A673 (cell line): ENCODE measurements around the gene FFAR1. TPM values are rescaled to one million over a fixed set of nuclear protein-coding genes. Genes with fewer than 3 reads are reported as not detected.

Experiments used
- BruUV-seq: library from RNA; stranded (reverse); fragments of 400-500 nt; replicated peaks from 2 replicates; lab custom pipeline; 2021; lab: Mats Ljungman, UMichigan
- CTCF ChIA-PET: fragments of 300-600 bp; sonication (Branson Sonifier 250); formaldehyde crosslinking; loops from one replicate; lab custom pipeline; 2022; ENCODE audit warnings: antibody characterized with exemption; lab: Charles Lee
- POLR2A ChIA-PET: fragments of 300-600 bp; sonication (Branson Sonifier 250); formaldehyde crosslinking; loops from one replicate; lab custom pipeline; 2022; ENCODE audit warnings: antibody characterized with exemption; ENCODE audit not compliant: low non-redundant PET; lab: Charles Lee
- DNase-seq: peaks from one replicate; pipeline ENCODE4 v3.0.0-alpha.2; 2015; ENCODE audit warnings: low spot score
- H3K27ac ChIP-seq: fragments of 200-600 bp; sonication (generic); 2 replicates; pipeline ENCODE4 v1.5.1; 2016; ENCODE audit warnings: mixed run types, low read depth, mild to moderate bottlenecking, mixed read lengths, antibody characterized with exemption, low read length; ENCODE audit not compliant: poor library complexity, severe bottlenecking
- H3K27me3 ChIP-seq: fragments of 200-600 bp; sonication (generic); replicated peaks from 2 replicates; pipeline ENCODE4 v1.6.1; 2017; ENCODE audit warnings: mixed run types, low read depth, mild to moderate bottlenecking, mixed read lengths, antibody characterized with exemption, low read length; ENCODE audit not compliant: insufficient read depth, poor library complexity
- H3K36me3 ChIP-seq: fragments of 200-600 bp; sonication (generic); 2 replicates; pipeline ENCODE4 v1.6.1; 2016; ENCODE audit warnings: mixed run types, mild to moderate bottlenecking, mixed read lengths, antibody characterized with exemption, low read length; ENCODE audit not compliant: insufficient read depth, poor library complexity, severe bottlenecking
- H3K4me1 ChIP-seq: fragments of 200-600 bp; sonication (generic); 2 replicates; pipeline ENCODE4 v1.6.1; 2017; ENCODE audit warnings: mixed run types, mild to moderate bottlenecking, mixed read lengths, antibody characterized with exemption, low read length; ENCODE audit not compliant: insufficient read depth, poor library complexity, severe bottlenecking
- H3K4me3 ChIP-seq: fragments of 200-600 bp; sonication (generic); 2 replicates; pipeline ENCODE4 v1.5.1; 2016; ENCODE audit warnings: low read depth, mixed run types, mild to moderate bottlenecking, mixed read lengths, low read length; ENCODE audit not compliant: poor library complexity, severe bottlenecking
- H3K9me3 ChIP-seq: fragments of 200-600 bp; sonication (generic); 2 replicates; pipeline ENCODE4 v1.6.1; 2016; ENCODE audit warnings: mixed run types, low read depth, mild to moderate bottlenecking, mixed read lengths, antibody characterized with exemption, low read length; ENCODE audit not compliant: poor library complexity, severe bottlenecking
- CTCF ChIP-seq: fragments of 300-800, 200-600 bp; sonication (generic); conservative IDR thresholded peaks from 2 replicates; pipeline ENCODE4 v1.5.1; 2017; ENCODE audit warnings: low read depth, mild to moderate bottlenecking, antibody characterized with exemption, low read length, moderate library complexity, mixed read lengths
- EZH2 ChIP-seq: fragments of 200-600 bp; sonication (generic); IDR thresholded peaks from 2 replicates; pipeline ENCODE4 v1.6.1; 2017; ENCODE audit warnings: borderline replicate concordance, low read depth, mild to moderate bottlenecking, mixed read lengths, antibody characterized with exemption, low read length; ENCODE audit not compliant: poor library complexity, severe bottlenecking
- intact Hi-C: fragments of 100-400 bp; cut with micrococcal nuclease; formaldehyde crosslinking; loops from one replicate; pipeline ENCODE4 v1.10.0; 2022; ENCODE audit not compliant: unreplicated experiment
- total RNA-seq: library from RNA; stranded (reverse); gene quantifications from 2 replicates; pipeline ENCODE4 v1.2.3, GENCODE V29; 2021

FFAR1 gene
- total RNA-seq, 1 experiment from 2014 or later, result not detected

GRCh38 chr19:35348911-35349611 lies 1.4 kb downstream of the FFAR1 start:
- peaks cover 5% of the 10 kb centered on the region for H3K27me3 ChIP-seq
- intact Hi-C loops, result no loop called here
- H3K27ac ChIP-seq, result no peak overlapping the region
- H3K9me3 ChIP-seq, result no peaks in the 10 kb centered on the region
- BruUV-seq, result no TSS peak
- ChIA-PET POLR2A (no interaction called here), CTCF (no interaction called here)
- H3K4me3 ChIP-seq, result no peak overlapping the region
- no peaks in the 10 kb centered on the region for H3K36me3 ChIP-seq
- TF ChIP-seq CTCF, result no peak
- TF ChIP-seq EZH2, result no peak
- peaks cover 6% of the 10 kb centered on the region for H3K4me1 ChIP-seq
- DNase-seq, result no peak

- Histone ChIP-seq H3K9me3 (no peaks in the 10 kb centered on the region), H3K27me3 (peaks cover 5% of the 10 kb centered on the region), H3K27ac (no peak overlapping the region), H3K4me3 (no peak overlapping the region), H3K36me3 (no peaks in the 10 kb centered on the region), H3K4me1 (peaks cover 6% of the 10 kb centered on the region)
- intact Hi-C loops, result loop anchor here (10.0 kb wide), 1 partner anchor 295 kb away; the partner anchor contains the start of genes COX6B1 and ETV2
- no peak for TF ChIP-seq EZH2
- no peak for TF ChIP-seq CTCF
- no peak for DNase-seq
- ChIA-PET CTCF (no interaction called here), POLR2A (no interaction called here)
- BruUV-seq, result no TSS peak
Measured at GRCh38 chr19:35349614-35350521, 2.2 kb downstream of the FFAR1 start.

GRCh38 chr19:35350591-35350990 lies 2.9 kb downstream of the FFAR1 start:
- TF ChIP-seq EZH2 (no peak), CTCF (no peak)
- POLR2A ChIA-PET, result no interaction called here
- no TSS peak for BruUV-seq
- no peak overlapping the region for H3K4me3 ChIP-seq
- peaks cover 5% of the 10 kb centered on the region for H3K27me3 ChIP-seq
- no peak for DNase-seq
- no peaks in the 10 kb centered on the region for H3K9me3 ChIP-seq
- CTCF ChIA-PET, result no interaction called here
- no peaks in the 10 kb centered on the region for H3K36me3 ChIP-seq
- intact Hi-C loops, result loop anchor here (10.0 kb wide), 1 partner anchor 294 kb away; the partner anchor contains the start of genes COX6B1 and ETV2
- H3K27ac ChIP-seq, result no peak overlapping the region
- peaks cover 6% of the 10 kb centered on the region for H3K4me1 ChIP-seq
